GM12878 (cell line): ENCODE data around the gene HSF5.

Experiments used
- BHLHE40 ChIP-seq, 2 experiments: fragments of 450-650 bp in 1 of 2; IDR thresholded peaks; 2 replicates each; pipeline ENCODE4 v1.6.1; 2011 to 2017; ENCODE audit warnings: low read depth in 2 of 2, borderline replicate concordance in 1 of 2, improper control_type of control experiment in 1 of 2, low read length in 1 of 2, mild to moderate bottlenecking in 1 of 2
- CEBPB ChIP-seq, 2 experiments: fragments of 150-350 bp in 1 of 2; IDR thresholded peaks; 2 replicates each; pipeline ENCODE4 v1.6.1; 2012 to 2014; ENCODE audit warnings: low read depth in 2 of 2, low read length in 2 of 2, borderline replicate concordance in 1 of 2, inconsistent platforms in 1 of 2
- EZH2 ChIP-seq: IDR thresholded peaks from 2 replicates; pipeline ENCODE4 v1.6.1; 2012; ENCODE audit warnings: low read depth, mild to moderate bottlenecking, control low read depth, inconsistent platforms, low read length, borderline replicate concordance; ENCODE audit not compliant: control insufficient read depth
- NFIC ChIP-seq: IDR thresholded peaks from 2 replicates; pipeline ENCODE4 v1.6.1; 2012; ENCODE audit warnings: low read depth, mild to moderate bottlenecking, inconsistent platforms, low read length, moderate library complexity
- RFX5 ChIP-seq: IDR thresholded peaks from 2 replicates; pipeline ENCODE4 v1.6.1; 2011; ENCODE audit warnings: low read depth, low read length, improper control_type of control experiment
- SUZ12 ChIP-seq: fragments of 200-600 bp; sonication (generic); IDR thresholded peaks from one replicate; pipeline ENCODE4 v1.6.1; 2018; ENCODE audit warnings: antibody characterized with exemption, mild to moderate bottlenecking; ENCODE audit not compliant: unreplicated experiment
- TF ChIP-seq, protein P1 (sequence below), 3 experiments: IDR thresholded peaks in 2 of 3; conservative IDR thresholded peaks in 1 of 3; 2 replicates each; pipeline ENCODE4 v1.5.1; 2011; ENCODE audit warnings: low read depth in 3 of 3, low read length in 3 of 3, mild to moderate bottlenecking in 3 of 3, control low read depth in 2 of 3, moderate library complexity in 2 of 3, inconsistent platforms in 1 of 3, mixed read lengths in 1 of 3; ENCODE audit not compliant: control insufficient read depth in 2 of 3, insufficient read depth in 1 of 3; ENCODE audit errors: extremely low read depth in 1 of 3
- TF ChIP-seq, protein P2 (sequence below): IDR thresholded peaks from 2 replicates; pipeline ENCODE4 v1.6.1; 2012; ENCODE audit warnings: low read length, inconsistent platforms

DNA sequence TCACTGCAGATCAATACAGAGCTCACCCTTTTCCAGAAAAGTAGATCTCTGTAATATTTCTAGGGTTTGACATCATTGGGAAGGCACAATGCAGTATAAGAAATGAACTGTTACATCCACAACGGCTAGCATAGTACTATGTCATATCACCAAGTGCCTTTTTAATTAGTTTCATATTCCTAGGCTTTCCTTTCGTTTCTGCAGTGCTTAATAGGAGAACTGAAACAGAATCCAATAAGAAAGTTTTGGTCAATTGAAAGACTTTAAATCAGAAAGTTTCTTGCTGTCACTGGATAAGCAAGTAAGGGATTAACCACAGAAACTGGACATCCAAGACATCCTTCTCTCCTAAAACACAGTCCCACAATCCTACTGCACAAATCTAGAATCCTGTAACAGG, 67.4 kb downstream of the HSF5 start:
- TF ChIP-seq, protein P1, sequence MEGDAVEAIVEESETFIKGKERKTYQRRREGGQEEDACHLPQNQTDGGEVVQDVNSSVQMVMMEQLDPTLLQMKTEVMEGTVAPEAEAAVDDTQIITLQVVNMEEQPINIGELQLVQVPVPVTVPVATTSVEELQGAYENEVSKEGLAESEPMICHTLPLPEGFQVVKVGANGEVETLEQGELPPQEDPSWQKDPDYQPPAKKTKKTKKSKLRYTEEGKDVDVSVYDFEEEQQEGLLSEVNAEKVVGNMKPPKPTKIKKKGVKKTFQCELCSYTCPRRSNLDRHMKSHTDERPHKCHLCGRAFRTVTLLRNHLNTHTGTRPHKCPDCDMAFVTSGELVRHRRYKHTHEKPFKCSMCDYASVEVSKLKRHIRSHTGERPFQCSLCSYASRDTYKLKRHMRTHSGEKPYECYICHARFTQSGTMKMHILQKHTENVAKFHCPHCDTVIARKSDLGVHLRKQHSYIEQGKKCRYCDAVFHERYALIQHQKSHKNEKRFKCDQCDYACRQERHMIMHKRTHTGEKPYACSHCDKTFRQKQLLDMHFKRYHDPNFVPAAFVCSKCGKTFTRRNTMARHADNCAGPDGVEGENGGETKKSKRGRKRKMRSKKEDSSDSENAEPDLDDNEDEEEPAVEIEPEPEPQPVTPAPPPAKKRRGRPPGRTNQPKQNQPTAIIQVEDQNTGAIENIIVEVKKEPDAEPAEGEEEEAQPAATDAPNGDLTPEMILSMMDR (IDR thresholded peaks at IDR 0.05 in 2 of 3, conservative IDR thresholded peaks at IDR 0.05 in 1 of 3; ENCODE audit: control insufficient read depth in 2 of 3, extremely low read depth in 1 of 3, insufficient read depth in 1 of 3, low read depth in 3 of 3, low read length in 3 of 3): no peak
- no peak for TF ChIP-seq RFX5
- no peak for TF ChIP-seq EZH2
- TF ChIP-seq NFIC: no peak
- TF ChIP-seq BHLHE40 (IDR thresholded peaks at IDR 0.05; ENCODE audit: borderline replicate concordance in 1 of 2, low read depth in 2 of 2, low read length in 1 of 2): no peak
- TF ChIP-seq SUZ12: no peak
- TF ChIP-seq, protein P2, sequence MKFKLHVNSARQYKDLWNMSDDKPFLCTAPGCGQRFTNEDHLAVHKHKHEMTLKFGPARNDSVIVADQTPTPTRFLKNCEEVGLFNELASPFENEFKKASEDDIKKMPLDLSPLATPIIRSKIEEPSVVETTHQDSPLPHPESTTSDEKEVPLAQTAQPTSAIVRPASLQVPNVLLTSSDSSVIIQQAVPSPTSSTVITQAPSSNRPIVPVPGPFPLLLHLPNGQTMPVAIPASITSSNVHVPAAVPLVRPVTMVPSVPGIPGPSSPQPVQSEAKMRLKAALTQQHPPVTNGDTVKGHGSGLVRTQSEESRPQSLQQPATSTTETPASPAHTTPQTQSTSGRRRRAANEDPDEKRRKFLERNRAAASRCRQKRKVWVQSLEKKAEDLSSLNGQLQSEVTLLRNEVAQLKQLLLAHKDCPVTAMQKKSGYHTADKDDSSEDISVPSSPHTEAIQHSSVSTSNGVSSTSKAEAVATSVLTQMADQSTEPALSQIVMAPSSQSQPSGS: no peak
- no peak for TF ChIP-seq CEBPB (IDR thresholded peaks at IDR 0.05; ENCODE audit: borderline replicate concordance in 1 of 2, low read depth in 2 of 2, low read length in 2 of 2)
